Activated CD8-positive, alpha-beta memory T cell treated with anti-CD3 and anti-CD28 coated beads for 36 hours (primary cell): ENCODE data around the gene ERBB4. TPM values are rescaled to one million over a fixed set of nuclear protein-coding genes. Genes with fewer than 3 reads are reported as not detected.

ENCODE experiments used
- CTCF ChIA-PET: fragments of 350-600 bp; sonication (Branson Sonifier 250); formaldehyde crosslinking; loops from one replicate; lab custom pipeline; 2021; ENCODE audit warnings: antibody characterized with exemption; lab: Charles Lee
- POLR2A ChIA-PET: fragments of 350-600 bp; sonication (Branson Sonifier 250); formaldehyde crosslinking; loops from one replicate; lab custom pipeline; 2021; ENCODE audit warnings: antibody characterized with exemption; lab: Charles Lee
- total RNA-seq, 2 experiments: library from RNA; stranded (reverse); gene quantifications; one replicate each; pipeline ENCODE4 v1.2.3, GENCODE V29; 2021

The ERBB4 gene
- total RNA-seq, 2 experiments from 2014 or later = not detected

- POLR2A ChIA-PET = no interaction called here
- CTCF ChIA-PET = no interaction called here
These were observed 360.9 kb downstream of the ERBB4 start for GRCh38 chr2:212177724-212178123.

GRCh38 chr2:212176151-212176550 is 362.5 kb downstream of the ERBB4 start:
- ChIA-PET POLR2A (no interaction called here), CTCF (no interaction called here)

GRCh38 chr2:212173756-212174510 is 364.7 kb downstream of the ERBB4 start:
- POLR2A ChIA-PET = no interaction called here
- CTCF ChIA-PET = no interaction called here

- POLR2A ChIA-PET = no interaction called here
- CTCF ChIA-PET = no interaction called here
These were observed 365.3 kb downstream of the ERBB4 start for GRCh38 chr2:212173331-212173730.

- ChIA-PET POLR2A (no interaction called here), CTCF (no interaction called here)
These were observed 368.2 kb downstream of the ERBB4 start for GRCh38 chr2:212170382-212170781.

GRCh38 chr2:212158081-212158480 is 380.5 kb downstream of the ERBB4 start:
- ChIA-PET CTCF (no interaction called here), POLR2A (no interaction called here)

GRCh38 chr2:212157012-212157411 is 381.6 kb downstream of the ERBB4 start:
- CTCF ChIA-PET = no interaction called here
- POLR2A ChIA-PET = no interaction called here

- POLR2A ChIA-PET = no interaction called here
- CTCF ChIA-PET = no interaction called here
These were observed 382.5 kb downstream of the ERBB4 start for GRCh38 chr2:212156088-212156487.

GRCh38 chr2:212154477-212154878 is 384.1 kb downstream of the ERBB4 start:
- ChIA-PET CTCF (no interaction called here), POLR2A (no interaction called here)

- POLR2A ChIA-PET = no interaction called here
- CTCF ChIA-PET = no interaction called here
These were observed 384.7 kb downstream of the ERBB4 start for GRCh38 chr2:212153923-212154322.

GRCh38 chr2:212147921-212148513 is 390.6 kb downstream of the ERBB4 start:
- ChIA-PET POLR2A (no interaction called here), CTCF (no interaction called here)

GRCh38 chr2:212146416-212146815 is 392.2 kb downstream of the ERBB4 start:
- ChIA-PET CTCF (interaction anchor here (0.6 kb wide), 1 partner anchor 44 kb away, joined by 3 read pairs; no protein-coding TSS in a partner anchor), POLR2A (interaction anchor here (0.6 kb wide), 1 partner anchor 421 kb away, joined by 6 read pairs; no protein-coding TSS in a partner anchor)

- ChIA-PET POLR2A (no interaction called here), CTCF (no interaction called here)
These were observed 393.5 kb downstream of the ERBB4 start for GRCh38 chr2:212145121-212145520.

GRCh38 chr2:212142631-212143030 is 396.0 kb downstream of the ERBB4 start:
- ChIA-PET POLR2A (no interaction called here), CTCF (no interaction called here)

- CTCF ChIA-PET = no interaction called here
- POLR2A ChIA-PET = no interaction called here
These were observed 397.1 kb downstream of the ERBB4 start for GRCh38 chr2:212141499-212141898.

- ChIA-PET POLR2A (no interaction called here), CTCF (no interaction called here)
These were observed 402.3 kb downstream of the ERBB4 start for GRCh38 chr2:212136216-212136795.

- POLR2A ChIA-PET = no interaction called here
These were observed 402.9 kb downstream of the ERBB4 start for GRCh38 chr2:212135739-212136138.

GRCh38 chr2:212133337-212133736 is 405.3 kb downstream of the ERBB4 start:
- ChIA-PET POLR2A (no interaction called here), CTCF (no interaction called here)

More at GRCh38 chr2:212135739-212136138, 402.9 kb downstream of the ERBB4 start:
- CTCF ChIA-PET = no interaction called here

- POLR2A ChIA-PET = no interaction called here
- CTCF ChIA-PET = no interaction called here
These were observed 414.0 kb downstream of the ERBB4 start for GRCh38 chr2:212124598-212124997.

- ChIA-PET CTCF (no interaction called here), POLR2A (no interaction called here)
These were observed 419.0 kb downstream of the ERBB4 start for GRCh38 chr2:212119591-212119990.

- POLR2A ChIA-PET = no interaction called here
- CTCF ChIA-PET = no interaction called here
These were observed 420.7 kb downstream of the ERBB4 start for GRCh38 chr2:212117926-212118325.
